Measurements from ENCODE around the gene ARHGEF6.

GRCh38 chrX:136767104-136767941 is 13.4 kb downstream of the ARHGEF6 start:
- TF ChIP-seq CTCF (IDR thresholded peaks at IDR 0.05; ENCODE audit: low read depth, low read length): no peak
- TF ChIP-seq POLR2A (IDR thresholded peaks at IDR 0.05; ENCODE audit: extremely low read depth, insufficient read length): no peak
